Measurements from ENCODE around the gene LMAN2. TPM values are rescaled to one million over a fixed set of nuclear protein-coding genes. Genes with fewer than 3 reads are reported as not detected.

The LMAN2 gene
- total and polyA plus RNA-seq, 10 donors, result 50.1 to 211 (median 98.1) TPM

DNA sequence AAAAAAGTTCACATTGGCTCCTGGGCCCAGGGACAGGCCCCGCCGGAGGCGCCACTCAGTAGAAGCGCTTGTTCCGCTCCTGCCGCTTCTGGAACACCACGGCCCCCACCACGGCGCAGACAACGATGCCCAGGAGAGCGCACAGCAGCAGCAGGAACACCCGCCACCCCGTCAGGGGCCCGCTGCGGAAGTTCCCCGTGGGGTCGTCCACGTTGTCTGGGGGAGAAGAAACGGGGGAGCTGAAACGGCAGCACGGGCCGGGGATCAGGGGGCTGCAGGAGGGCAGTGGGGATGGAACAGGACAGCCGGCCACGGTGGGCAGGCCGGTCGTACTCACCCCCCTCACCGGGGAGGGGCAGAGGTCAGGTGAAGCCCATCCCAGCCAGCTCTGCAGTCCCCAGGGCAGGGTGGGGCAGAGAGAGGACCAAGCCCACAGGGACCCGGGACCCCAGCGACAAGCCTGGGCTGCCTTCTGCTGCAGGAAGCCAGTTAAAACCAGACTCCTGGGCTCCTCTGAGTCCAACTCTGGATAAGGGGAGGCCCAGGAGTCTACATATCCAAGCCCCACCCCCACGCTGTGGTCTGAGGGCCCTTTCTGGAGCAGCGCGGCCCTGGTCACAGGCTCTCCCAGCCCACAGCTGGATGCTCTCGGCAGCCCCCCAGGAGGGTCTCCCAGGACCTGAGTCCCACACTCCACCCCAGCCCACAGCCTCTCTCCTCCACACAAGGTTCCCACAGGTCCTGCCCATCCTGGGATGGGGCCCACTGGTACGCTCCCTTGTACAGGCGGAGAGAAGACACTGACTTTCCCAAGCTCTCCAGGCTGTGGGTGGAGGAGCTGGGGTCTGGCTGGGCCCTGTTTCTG is 19.2 kb downstream of the LMAN2 start:
- peaks cover 0 to 67% (median 27%) of the 10 kb centered on the region in 6 donors for H3K4me1 ChIP-seq
- peak; percentile 74 for DNase-seq
- intact Hi-C loops (cut with DNase I; ENCODE audit: low total_unique reads), result no loop called here
- H3K27ac ChIP-seq, result peak overlapping the region in 3 of 8 donors; percentile 1 to 71 (median 50)
- H3K4me3 ChIP-seq, result no peak overlapping the region
- no peaks in the 10 kb centered on the region for H3K9me3 ChIP-seq
- H3K27me3 ChIP-seq (replicated peaks in 1 of 7), result no peaks in the 10 kb centered on the region
- WGBS, 5 donors, result 43 to 67% (median 56%) methylated on average over 25 to 35 of the region's 35 CpGs
- H3K36me3 ChIP-seq, result peaks cover 4 to 100% (median 70%) of the 10 kb centered on the region in 6 donors
- TF ChIP-seq POLR2AphosphoS5 (IDR thresholded peaks at IDR 0.05) (no peak), POLR2A (IDR thresholded peaks at IDR 0.05) (no peak)
- TF ChIP-seq, protein P1, sequence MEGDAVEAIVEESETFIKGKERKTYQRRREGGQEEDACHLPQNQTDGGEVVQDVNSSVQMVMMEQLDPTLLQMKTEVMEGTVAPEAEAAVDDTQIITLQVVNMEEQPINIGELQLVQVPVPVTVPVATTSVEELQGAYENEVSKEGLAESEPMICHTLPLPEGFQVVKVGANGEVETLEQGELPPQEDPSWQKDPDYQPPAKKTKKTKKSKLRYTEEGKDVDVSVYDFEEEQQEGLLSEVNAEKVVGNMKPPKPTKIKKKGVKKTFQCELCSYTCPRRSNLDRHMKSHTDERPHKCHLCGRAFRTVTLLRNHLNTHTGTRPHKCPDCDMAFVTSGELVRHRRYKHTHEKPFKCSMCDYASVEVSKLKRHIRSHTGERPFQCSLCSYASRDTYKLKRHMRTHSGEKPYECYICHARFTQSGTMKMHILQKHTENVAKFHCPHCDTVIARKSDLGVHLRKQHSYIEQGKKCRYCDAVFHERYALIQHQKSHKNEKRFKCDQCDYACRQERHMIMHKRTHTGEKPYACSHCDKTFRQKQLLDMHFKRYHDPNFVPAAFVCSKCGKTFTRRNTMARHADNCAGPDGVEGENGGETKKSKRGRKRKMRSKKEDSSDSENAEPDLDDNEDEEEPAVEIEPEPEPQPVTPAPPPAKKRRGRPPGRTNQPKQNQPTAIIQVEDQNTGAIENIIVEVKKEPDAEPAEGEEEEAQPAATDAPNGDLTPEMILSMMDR (IDR thresholded peaks at IDR 0.05 in 8 of 11, conservative IDR thresholded peaks at IDR 0.05 in 3 of 11), result no peak

DNA sequence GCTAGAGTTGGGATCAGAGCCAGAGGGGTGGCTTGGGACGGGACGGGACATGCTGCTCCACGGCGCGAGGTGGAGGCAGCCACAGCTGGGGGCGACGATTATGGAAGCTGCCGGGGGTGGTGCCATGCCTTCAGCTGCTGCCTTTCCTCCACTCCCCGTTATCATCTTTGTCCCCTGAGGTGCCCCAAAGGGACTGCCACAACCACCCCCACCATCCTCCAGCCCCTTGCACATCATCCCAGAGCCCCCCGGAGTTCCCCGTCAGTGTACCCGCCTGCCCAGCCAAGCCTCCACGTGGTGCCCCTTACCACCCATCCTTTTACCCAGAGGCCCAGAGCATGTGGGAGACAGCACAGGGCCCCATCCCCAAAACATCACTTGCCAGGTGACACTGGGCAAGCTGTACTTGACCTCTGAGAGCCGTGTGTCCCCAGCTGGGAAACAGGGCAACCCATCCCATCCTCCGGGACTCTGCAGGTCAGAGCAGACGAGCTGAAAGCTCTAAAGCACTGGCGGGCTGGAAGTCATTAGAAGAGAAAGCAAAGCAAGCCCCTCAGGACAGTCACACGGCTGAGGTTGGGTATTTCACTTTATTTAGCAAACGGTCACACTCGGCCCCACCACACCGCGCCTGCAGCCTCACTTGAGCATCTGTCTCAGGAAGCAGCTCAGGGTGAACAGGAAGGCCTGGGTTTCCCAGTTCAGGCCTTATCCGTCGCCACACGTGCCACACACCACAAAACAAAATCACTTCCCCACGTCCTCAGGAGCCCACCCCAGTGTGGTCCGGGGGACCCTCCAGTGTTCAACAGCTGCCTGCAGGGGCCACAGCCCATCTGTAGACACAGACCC is 20.3 kb downstream of the LMAN2 start:
- peaks cover 0 to 61% (median 28%) of the 10 kb centered on the region in 6 donors for H3K4me1 ChIP-seq
- H3K9me3 ChIP-seq, result no peaks in the 10 kb centered on the region
- H3K27ac ChIP-seq, result peak overlapping the region in 4 of 8 donors; percentile 1 to 71 (median 36)
- peaks cover 0 to 93% (median 60%) of the 10 kb centered on the region in 6 donors for H3K36me3 ChIP-seq
- H3K27me3 ChIP-seq (replicated peaks in 1 of 7), result no peaks in the 10 kb centered on the region
- H3K4me3 ChIP-seq, result peak overlapping the region in 1 of 8 donors; percentile 1
- peak; percentile 79 for DNase-seq
- intact Hi-C loops (cut with DNase I; ENCODE audit: low total_unique reads), result no loop called here
- TF ChIP-seq POLR2AphosphoS5 (IDR thresholded peaks at IDR 0.05) (peak; percentile 44 to 65 (median 52)), POLR2A (IDR thresholded peaks at IDR 0.05) (no peak)
- TF ChIP-seq, protein P1 (IDR thresholded peaks at IDR 0.05 in 8 of 11, conservative IDR thresholded peaks at IDR 0.05 in 3 of 11), result no peak
- 45 to 57% (median 50%) methylated on average over 26 to 27 of the region's 27 CpGs for WGBS, 5 donors

DNA sequence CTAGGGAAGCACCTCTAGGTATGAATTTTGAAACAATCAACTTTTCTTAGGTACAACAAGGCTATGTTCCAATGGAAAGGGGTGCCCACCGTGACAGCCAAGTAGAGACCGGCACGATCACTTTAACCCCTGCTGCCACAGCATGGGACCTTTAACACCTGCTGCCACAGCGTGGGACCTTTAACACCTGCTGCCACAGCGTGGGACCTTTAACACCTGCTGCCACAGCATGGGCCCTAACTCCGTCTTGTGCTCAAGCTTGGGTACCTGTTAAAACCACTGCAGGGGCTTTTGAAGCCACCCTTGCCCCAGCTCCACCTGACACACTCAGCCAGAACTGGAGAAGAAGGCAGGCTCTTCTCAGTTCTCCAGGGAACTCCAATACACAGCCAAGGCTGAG is 21.6 kb downstream of the LMAN2 start:
- H3K27ac ChIP-seq, result peak overlapping the region in 1 of 8 donors; percentile 71
- H3K36me3 ChIP-seq, result peaks cover 0 to 80% (median 46%) of the 10 kb centered on the region in 6 donors
- H3K27me3 ChIP-seq (replicated peaks in 1 of 7), result no peaks in the 10 kb centered on the region
- peaks cover 0 to 60% (median 28%) of the 10 kb centered on the region in 6 donors for H3K4me1 ChIP-seq
- no peak overlapping the region for H3K4me3 ChIP-seq
- H3K9me3 ChIP-seq, result no peaks in the 10 kb centered on the region
- peak in 1 of 3 donors; percentile 8 for TF ChIP-seq POLR2AphosphoS5 (IDR thresholded peaks at IDR 0.05)
- TF ChIP-seq, protein P1 (IDR thresholded peaks at IDR 0.05 in 8 of 11, conservative IDR thresholded peaks at IDR 0.05 in 3 of 11), result no peak
- intact Hi-C loops (cut with DNase I; ENCODE audit: low total_unique reads), result no loop called here
- DNase-seq, result peak; percentile 42
- 79 to 90% (median 86%) methylated on average over 6 of the region's 6 CpGs for WGBS, 5 donors
